Smooth muscle cell (in vitro differentiated cells): ENCODE results near the gene SRSF6. TPM values are rescaled to one million over a fixed set of nuclear protein-coding genes. Genes with fewer than 3 reads are reported as not detected.

Experiments
- DNase-seq: peaks from one replicate; lab custom pipeline; 2025; ENCODE audit not compliant: unreplicated experiment; lab: John Stamatoyannopoulos, UW
- H2AFZ ChIP-seq: fragments of 200-600 bp; sonication (generic); 2 replicates; pipeline ENCODE4 v1.6.0; 2016; ENCODE audit warnings: antibody characterized with exemption, low read depth, mild to moderate bottlenecking
- H3F3A ChIP-seq: fragments of 200-600 bp; sonication (generic); 2 replicates; pipeline ENCODE4 v1.6.0; 2017; ENCODE audit warnings: antibody characterized with exemption, low read depth
- H3K27ac ChIP-seq: fragments of 200-600 bp; sonication (generic); 2 replicates; pipeline ENCODE4 v1.5.1; 2016; ENCODE audit warnings: low read depth, mild to moderate bottlenecking
- H3K27me3 ChIP-seq: fragments of 200-600 bp; sonication (generic); 2 replicates; pipeline ENCODE4 v1.6.1; 2016; ENCODE audit warnings: low read depth, mild to moderate bottlenecking
- H3K36me3 ChIP-seq: fragments of 200-600 bp; sonication (generic); 2 replicates; pipeline ENCODE4 v1.5.1; 2016; ENCODE audit warnings: low read depth
- H3K4me1 ChIP-seq: fragments of 200-600 bp; sonication (generic); 2 replicates; pipeline ENCODE4 v1.5.1; 2016; ENCODE audit warnings: low read depth
- H3K4me2 ChIP-seq: fragments of 200-600 bp; sonication (generic); 2 replicates; pipeline ENCODE4 v1.6.0; 2016; ENCODE audit warnings: mild to moderate bottlenecking
- H3K4me3 ChIP-seq: fragments of 200-600 bp; sonication (generic); 2 replicates; pipeline ENCODE4 v1.5.1; 2016; ENCODE audit warnings: mild to moderate bottlenecking
- H3K79me2 ChIP-seq: fragments of 200-600 bp; sonication (generic); 2 replicates; pipeline ENCODE4 v1.6.0; 2016; ENCODE audit warnings: low read depth, mild to moderate bottlenecking
- H3K9ac ChIP-seq: fragments of 200-600 bp; sonication (generic); 2 replicates; pipeline ENCODE4 v1.6.0; 2016; ENCODE audit warnings: low read depth
- H3K9me3 ChIP-seq: fragments of 200-600 bp; sonication (generic); replicated peaks from 2 replicates; pipeline ENCODE4 v1.5.1; 2016; ENCODE audit warnings: low read depth
- H4K20me1 ChIP-seq: fragments of 200-600 bp; sonication (generic); 2 replicates; pipeline ENCODE4 v1.6.0; 2016; ENCODE audit warnings: low read depth
- CTCF ChIP-seq: fragments of 200-600 bp; sonication (generic); IDR thresholded peaks from 2 replicates; pipeline ENCODE4 v1.5.1; 2017; ENCODE audit warnings: borderline replicate concordance, mild to moderate bottlenecking, antibody characterized with exemption; ENCODE audit not compliant: insufficient read depth, poor library complexity, severe bottlenecking
- WGBS: methylation state at CpG from one replicate; pipeline ENCODE4 v1.1.7; 2016; ENCODE audit warnings: low lambda C conversion rate; 5-methylcytosine and 5-hydroxymethylcytosine counted together
- polyA plus RNA-seq: library from polyadenylated mRNA; unstranded; fragments of >200 nt; fragmentation: Nextera tagmentation; extraction: Ambion mirVana; gene quantifications from 2 replicates; pipeline ENCODE4 v1.2.1, GENCODE V29; 2016
- total RNA-seq: library from RNA; depleted of rRNA; stranded (reverse); fragments of >200 nt; gene quantifications from 2 replicates; pipeline ENCODE4 v1.2.3, GENCODE V29; 2014

The SRSF6 gene
- total and polyA plus RNA-seq, 2 experiments from 2014 or later, result 25.1 to 85.0 TPM

GRCh38 chr20:43456809-43457639, 672 bp upstream of the SRSF6 start:
- Histone ChIP-seq H4K20me1 (peaks cover 41% of the 10 kb centered on the region), H3K36me3 (peaks cover 21% of the 10 kb centered on the region), H3K79me2 (peaks cover 42% of the 10 kb centered on the region), H3K4me3 (peak overlapping the region; percentile 99), H3K4me1 (peaks cover 21% of the 10 kb centered on the region), H3K9me3 (no peaks in the 10 kb centered on the region), H3K27ac (peak overlapping the region; percentile 100), H3K9ac (peak overlapping the region; percentile 100), H3K4me2 (peak overlapping the region; percentile 96), H3K27me3 (peaks cover 6% of the 10 kb centered on the region), H2AFZ (peak overlapping the region; percentile 90), H3F3A (peaks cover 16% of the 10 kb centered on the region)
- no peak for TF ChIP-seq CTCF
- peak; percentile 88 for DNase-seq
- WGBS, result 3% methylated on average over 53 of the region's 53 CpGs

- Histone ChIP-seq H3K4me2 (peak overlapping the region; percentile 96), H3K9ac (peak overlapping the region; percentile 100), H3K36me3 (peaks cover 31% of the 10 kb centered on the region), H3K79me2 (peaks cover 57% of the 10 kb centered on the region), H2AFZ (no peak overlapping the region), H3K9me3 (no peaks in the 10 kb centered on the region), H3K27me3 (peaks cover 4% of the 10 kb centered on the region), H3F3A (peaks cover 29% of the 10 kb centered on the region), H3K4me1 (peaks cover 22% of the 10 kb centered on the region), H3K4me3 (peak overlapping the region; percentile 99), H3K27ac (peak overlapping the region; percentile 100), H4K20me1 (peaks cover 56% of the 10 kb centered on the region)
- 0% methylated on average over 20 of the region's 41 CpGs for WGBS
- no peak for DNase-seq
- TF ChIP-seq CTCF, result no peak
These were observed 777 bp downstream of the SRSF6 start for GRCh38 chr20:43458422-43458924.

- 80% methylated on average over 12 of the region's 12 CpGs for WGBS
- Histone ChIP-seq H3F3A (peaks cover 34% of the 10 kb centered on the region), H4K20me1 (peaks cover 64% of the 10 kb centered on the region), H3K27me3 (no peaks in the 10 kb centered on the region), H3K4me1 (peaks cover 22% of the 10 kb centered on the region), H3K4me3 (peak overlapping the region; percentile 99), H3K27ac (peak overlapping the region; percentile 100), H3K79me2 (peaks cover 59% of the 10 kb centered on the region), H2AFZ (no peak overlapping the region), H3K36me3 (peaks cover 35% of the 10 kb centered on the region), H3K9ac (peak overlapping the region; percentile 100), H3K4me2 (peak overlapping the region; percentile 96), H3K9me3 (no peaks in the 10 kb centered on the region)
- no peak for TF ChIP-seq CTCF
- DNase-seq, result no peak
These were observed 1.6 kb downstream of the SRSF6 start for GRCh38 chr20:43459022-43459942.
